ENCODE data around the gene TOMM20L.
"Not testable (repeated sequence)": the region's sequence is repeated elsewhere in the genome, so short reads cannot be mapped to it uniquely, and the experiment has no call there.

Gene TOMM20L

DNA sequence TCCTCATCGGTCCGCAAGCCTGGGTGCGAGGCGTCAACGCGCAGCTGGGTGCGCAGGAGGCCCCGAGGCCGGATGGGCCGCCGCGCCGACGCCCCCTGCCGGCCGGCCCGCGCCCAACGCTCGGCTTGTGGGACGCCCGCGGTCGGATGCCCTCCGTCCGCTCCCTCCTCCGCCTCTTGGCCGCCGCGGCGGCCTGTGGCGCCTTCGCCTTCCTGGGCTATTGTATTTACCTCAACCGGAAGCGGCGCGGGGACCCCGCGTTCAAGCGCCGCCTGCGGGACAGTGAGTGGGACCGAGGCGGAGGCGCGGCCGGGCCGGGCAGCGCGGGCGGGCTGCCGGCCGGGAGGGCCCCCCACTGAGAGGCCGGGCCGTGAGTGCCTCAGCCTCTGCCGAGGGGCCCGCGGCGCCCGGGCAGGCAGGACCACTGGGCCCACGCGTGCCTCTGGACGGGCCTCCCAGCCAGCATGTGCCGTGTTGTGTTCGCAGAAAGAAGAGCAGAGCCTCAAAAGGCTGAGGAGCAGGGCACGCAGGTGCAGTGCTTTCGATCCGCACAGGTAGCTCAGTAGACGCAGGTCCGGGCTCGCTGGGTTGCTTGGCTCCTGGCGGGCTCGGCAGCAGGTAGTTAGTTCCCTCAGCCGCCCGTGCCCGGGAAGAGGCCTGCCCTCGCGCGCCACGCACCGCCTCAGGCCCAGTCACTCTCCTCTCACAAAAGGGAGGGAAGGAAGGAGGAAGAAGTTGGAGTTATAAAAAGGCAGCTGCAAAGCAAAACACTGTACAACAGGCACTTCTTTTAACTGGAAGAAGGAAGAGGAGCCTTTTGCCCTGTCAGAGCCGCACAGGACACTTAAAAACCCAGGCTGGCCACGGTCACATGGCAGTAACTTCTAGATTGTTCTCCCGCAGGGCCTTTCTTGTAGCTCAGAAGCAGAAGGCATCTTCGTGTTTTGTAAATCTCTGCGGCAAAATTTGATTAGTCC is at the start of gene TOMM20L:
Gene TOMM20L, plus strand, starts transcription at position 119 of the 977 bp plus-strand sequence. Its CDS starts 28 bp downstream, at position 147.
- peak; percentile 80 for DNase-seq

DNA sequence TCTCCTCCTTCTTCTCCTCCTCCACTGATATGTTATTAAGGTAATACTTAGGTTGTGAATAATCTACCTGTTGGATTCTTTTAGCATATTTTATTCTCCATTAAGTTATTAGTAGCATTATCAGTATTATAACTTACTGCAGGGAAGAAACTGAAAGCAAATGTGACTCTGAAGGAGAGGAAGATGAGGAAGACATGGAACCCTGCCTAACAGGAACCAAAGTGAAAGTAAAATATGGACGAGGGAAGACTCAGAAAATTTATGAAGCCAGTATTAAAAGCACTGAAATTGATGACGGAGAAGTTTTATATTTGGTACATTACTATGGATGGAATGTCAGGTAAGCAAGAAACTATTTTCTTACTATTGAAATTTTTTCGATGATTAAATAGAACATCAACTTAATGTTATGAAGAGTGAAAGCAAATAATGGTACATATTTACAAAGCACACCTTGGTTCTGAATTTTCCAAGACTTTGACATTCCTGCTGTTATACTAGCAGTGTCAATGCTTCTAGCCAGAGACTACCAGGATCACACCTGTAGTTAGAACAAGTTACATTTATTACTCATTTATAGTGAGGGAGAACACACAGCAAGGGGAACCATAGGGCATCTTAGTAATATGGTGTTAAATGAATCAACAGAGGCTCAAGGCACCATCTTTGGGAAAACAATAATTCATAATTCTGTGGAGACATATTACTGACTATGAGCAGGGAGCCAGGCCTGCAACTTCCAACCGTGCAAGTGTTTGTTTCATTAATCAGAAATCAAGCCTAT is 42.0 kb upstream of the TOMM20L start:
- no peak for DNase-seq

DNA sequence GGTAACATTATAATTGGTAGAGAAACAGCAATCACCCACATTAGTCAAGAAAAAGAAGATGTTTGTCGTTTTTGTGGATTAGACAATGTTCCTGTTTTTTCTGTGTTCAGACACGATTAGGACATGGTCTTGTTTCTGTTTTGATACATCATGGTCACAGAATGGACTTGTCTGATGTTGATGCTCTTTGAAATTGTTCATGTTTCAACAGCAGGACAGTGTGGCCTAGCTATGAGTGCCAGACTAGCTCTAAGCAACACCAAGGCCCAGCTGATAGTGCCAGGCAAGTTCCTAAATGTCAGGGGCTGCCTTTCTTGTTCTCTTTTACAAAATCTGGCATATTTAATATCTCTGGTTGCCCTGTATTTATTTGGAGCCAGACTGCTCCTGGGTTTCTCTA is 40.9 kb upstream of the TOMM20L start:
- DNase-seq = no peak

DNA sequence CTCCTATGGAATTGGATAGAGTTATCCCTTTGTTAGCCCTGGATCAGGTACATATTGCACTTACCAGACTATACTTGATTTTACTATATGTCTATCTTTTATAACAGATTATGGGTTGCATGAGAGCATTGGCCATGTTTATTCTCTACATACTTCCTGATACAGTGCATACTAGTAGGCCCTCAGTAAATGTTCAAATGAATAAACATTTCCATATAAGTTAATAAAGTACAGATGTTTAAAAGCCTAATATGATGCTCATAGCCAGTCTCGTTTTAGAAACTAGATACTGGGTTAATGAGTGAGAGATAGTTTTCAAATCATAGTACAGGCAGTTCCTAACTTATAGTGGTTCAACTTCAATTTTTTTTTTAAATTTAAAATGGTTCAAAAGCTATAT is 39.5 kb upstream of the TOMM20L start:
- no peak for DNase-seq

DNA sequence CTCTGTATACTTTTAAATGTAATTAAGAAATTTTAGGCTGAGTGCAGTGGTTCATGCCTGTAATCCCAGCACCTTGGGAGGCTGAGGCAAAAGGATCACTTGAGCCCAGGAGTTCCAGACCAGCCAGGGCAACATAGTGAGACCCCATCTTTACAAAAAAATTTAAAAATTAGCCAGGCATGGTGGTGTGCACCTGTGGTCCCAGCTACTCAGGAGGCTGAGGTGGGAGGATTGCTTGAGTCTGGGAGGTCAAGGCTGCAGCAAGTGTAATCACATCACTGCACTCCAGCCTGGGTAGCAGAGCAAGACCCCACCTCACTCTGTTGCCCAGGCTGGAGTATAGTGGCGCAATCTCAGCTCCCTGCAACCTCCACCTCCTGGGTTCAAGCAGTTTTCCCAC is 33.5 kb upstream of the TOMM20L start:
- DNase-seq = not testable (repeated sequence)

DNA sequence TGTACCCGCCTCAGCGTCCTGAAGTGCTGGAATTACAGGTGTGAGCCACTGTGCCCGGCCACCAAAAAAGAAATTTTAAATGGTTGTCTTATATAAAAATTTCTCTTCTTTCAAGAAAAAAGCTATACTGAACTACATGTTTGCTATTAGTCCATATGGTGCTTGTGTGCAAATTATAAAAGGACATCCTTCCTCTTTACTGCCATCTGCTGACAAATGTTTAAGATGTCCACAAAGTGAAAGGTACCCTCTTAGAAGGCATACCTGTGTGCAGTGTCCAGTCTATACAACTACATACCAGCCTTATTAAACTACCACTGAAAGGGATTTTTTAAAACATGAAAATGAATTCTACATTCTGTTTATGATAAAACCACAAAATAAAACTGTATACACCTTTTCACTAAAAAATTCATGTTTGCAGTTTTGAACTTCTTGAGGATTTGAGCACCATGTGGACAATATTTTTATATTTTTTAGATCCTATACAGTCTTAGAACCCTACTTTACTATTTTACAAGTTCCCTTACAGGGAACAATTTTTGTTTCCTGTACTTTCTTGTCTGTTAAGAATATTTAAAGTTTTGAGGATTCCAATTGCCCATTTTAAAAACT is 32.8 kb upstream of the TOMM20L start:
- peak; percentile 19 for DNase-seq

DNA sequence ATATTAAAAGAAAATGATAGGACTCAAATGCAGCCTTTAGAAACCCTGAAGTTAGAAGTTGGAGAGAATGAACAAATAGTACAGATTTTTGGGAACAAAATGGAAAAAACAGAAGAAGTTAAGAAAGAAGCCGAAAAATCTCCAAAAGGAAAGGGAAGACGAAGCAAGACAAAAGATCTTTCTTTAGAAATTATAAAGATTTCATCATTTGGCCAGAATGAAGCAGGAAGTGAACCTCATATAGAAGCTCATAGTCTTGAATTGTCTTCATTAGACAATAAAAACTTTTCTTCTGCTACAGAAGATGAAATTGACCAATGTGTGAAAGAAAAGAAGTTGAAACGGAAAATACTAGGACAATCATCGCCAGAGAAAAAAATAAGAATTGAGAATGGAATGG is 31.4 kb upstream of the TOMM20L start:
- no peak for DNase-seq

DNA sequence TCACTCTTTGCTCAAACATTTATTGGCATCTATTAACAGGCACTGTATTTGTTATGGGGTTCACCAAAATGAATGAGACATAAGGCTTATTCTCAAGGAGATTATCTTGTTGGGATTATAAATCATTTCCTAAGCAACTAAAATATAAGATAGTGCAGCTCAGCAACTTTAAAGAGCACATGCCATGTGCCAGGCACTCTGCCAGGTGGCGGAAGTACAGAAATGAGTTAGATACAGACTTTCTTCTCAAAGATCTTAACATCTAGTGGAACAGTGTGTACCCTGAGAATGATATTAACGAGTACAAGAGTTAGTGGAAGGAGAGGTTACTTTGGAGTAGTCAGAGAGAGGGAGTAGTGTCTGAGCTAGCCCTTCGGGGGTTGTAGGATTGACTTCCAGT is 28.4 kb upstream of the TOMM20L start:
- DNase-seq = no peak

DNA sequence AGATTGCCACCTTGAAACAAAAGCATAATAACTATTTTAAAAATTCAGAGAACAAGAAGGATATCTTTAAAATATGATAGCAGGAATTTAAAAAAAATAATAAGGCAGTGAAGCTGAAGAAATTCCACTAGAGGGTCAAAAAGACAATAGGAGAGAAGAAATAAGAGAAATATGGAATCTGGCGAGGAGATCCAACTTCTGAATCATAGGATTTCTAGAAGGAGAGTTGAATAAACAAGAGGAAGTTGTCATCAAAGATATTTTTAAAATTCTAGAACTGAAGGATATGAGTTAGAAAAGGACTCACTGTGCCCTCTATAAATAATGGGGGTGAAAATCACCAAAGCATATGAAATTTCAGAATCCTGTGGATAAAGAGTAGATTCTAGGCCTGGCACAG is 26.8 kb upstream of the TOMM20L start:
- DNase-seq = no peak

DNA sequence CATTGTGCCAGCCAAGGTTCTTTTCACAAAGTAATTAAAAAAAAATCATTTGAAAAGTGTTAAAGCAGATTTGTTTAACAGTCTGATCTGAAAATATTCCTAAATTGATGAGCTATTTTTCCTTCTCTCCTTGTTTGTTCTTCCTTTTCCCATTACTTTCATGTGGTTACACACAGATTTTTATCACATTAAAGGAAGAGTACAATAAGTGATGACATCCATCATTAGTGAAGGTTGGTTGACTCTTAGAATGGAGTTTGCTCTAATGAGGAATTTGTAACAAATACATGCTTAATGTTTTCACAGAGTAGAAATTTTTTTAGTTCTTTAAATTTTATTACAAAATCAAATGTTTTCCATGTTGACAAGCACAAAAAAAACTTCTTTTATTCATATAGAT is 18.9 kb upstream of the TOMM20L start:
- no peak for DNase-seq

DNA sequence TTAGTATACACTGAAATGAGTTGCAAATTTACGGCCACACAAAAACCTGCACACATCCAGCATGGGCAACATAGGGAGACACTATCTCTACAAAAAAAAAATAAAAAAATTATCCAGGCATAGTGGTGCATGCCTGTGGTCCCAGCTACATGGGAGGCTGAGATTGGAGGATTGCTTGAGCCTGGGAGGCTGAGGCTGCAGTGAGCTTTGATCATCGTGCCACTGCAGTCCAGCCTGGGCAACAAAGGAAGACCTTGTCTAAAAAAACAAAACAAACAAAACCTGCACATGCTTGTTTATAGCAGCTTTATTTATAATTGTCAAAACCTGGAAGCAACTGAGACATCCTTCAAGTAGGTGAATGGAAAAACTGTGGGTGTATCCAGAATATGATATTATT is 4.9 kb upstream of the TOMM20L start:
- no peak for DNase-seq

DNA sequence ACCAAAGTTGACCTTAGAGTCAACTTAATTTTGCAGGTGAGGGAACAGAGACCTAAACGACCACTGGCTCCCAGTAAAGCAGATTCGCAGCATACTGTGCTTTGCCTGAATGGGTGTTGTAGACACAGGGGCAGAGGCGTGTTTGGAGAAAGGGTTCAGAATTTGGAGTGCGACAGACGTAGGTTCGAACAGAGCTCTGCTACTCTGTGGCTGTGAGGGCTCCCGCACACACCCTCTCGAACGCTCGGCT is 243 bp upstream of the TOMM20L start:
- no peak for DNase-seq

DNA sequence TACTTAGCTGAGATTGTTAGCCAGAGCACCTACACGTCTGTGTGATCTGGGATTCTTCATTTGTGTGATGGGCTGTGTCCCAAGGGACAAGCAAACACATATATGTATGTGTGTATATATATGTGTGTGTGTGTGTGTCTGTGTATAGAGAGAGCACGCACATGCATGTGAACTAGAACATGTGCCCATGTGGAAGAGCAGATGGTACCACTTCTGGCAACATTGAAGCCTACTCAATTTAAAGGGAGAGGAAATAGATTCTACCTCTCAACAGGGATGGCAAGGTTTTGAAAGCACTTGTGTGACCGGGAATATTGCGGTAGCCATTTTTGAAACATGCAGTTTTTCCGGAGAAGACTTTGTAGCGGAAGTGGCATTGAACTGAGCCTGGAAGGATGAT is 1.4 kb downstream of the TOMM20L start:
- no peak for DNase-seq

DNA sequence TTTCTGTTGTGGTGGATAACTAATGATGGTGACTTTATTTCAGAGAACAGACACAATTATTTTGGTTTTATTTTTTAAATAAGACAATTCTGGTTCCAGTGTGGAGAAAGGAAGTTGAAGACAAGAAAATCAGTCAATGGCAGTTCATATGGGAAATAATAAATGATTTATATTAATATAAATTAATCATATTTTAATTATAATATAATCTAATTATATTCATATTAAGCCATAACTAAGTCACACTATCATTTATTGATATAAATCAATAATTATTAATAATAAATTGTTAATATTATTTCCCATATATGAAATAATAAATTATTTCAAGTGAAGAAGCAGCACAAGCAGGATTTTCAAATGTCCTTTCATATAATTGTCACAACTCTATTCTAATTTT is 2.8 kb downstream of the TOMM20L start:
- no peak for DNase-seq

DNA sequence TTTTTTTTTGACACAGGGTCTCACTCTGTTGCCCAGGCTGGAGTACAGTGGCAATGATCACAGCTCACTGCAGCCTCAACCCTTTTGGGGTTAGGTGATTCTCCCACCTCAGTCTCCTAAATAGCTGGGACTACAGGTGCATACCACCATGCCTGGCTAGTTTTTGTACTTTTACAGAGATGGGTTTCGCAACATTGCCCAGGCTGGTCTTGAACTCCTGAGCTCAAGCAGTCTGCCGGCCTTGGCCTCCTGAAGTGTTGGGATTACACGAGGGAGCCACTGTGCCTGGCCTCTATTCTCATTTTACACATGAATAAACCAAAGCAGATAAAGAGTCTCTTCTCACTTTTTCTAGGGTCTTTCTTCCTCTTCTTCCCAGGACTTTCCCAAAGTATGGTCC is 3.2 kb downstream of the TOMM20L start:
- DNase-seq = no peak

DNA sequence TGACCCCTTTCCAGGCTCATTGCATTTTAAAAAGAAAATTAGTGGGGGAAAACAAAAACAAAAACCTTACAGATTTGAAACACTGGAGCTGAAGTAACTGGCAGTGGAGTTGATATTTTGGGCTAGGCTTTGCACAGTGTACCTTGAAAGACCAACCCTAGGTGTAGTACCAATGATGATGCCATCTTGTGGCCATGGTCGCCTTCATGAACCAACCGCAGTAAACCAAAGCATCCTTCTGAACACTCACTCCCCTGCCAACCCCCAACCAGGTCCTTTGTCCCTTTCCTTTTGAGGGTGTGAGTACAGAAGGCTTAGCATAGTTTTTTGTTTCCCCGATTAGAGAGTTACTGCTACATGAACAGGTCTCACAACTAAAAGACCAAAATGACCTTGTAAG is 5.9 kb downstream of the TOMM20L start:
- no peak for DNase-seq

DNA sequence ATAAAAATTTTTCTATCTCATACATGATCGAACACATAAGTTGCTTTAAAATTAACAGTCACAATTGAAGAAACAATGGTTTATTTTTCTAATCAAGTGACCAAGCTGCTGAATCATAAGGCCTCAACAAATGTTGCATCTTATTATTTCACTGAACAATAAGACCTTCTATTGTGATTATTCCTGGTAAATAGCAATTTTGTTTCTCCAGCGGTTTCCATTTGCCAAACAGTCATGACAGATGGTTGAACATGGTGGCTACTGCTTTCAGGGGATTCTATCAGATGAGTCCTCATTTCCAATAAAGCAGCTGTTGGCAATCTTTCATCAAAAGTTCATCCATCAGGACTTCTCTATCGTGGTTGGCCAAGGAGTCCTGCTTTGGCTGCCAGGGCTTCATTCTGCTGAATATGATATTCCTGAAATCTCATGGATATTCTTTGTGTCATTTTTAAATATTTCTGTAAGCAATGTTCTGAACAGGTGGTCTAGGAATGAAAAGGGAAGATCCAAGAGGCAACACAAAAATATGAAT is 13.0 kb downstream of the TOMM20L start:
- DNase-seq = no peak

DNA sequence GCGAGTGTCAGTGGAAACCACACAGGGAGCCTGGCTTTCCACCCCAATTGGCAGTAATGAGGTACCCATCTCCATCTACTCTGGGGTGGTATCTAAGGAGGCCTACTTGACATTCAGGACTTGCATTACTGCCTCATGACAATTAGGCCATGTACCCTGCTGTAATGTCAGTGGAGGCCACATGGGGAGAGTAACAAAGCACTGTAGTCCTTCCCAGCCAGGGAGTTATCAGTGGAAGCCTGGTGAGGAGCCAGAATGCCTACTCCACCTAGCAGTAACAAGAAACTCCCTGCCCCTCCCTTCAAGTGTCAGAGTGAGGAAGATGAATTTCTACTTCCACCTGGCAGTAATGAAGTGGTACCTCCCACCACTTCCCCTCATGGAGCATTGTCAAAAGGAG is 19.1 kb downstream of the TOMM20L start:
- DNase-seq = no peak

DNA sequence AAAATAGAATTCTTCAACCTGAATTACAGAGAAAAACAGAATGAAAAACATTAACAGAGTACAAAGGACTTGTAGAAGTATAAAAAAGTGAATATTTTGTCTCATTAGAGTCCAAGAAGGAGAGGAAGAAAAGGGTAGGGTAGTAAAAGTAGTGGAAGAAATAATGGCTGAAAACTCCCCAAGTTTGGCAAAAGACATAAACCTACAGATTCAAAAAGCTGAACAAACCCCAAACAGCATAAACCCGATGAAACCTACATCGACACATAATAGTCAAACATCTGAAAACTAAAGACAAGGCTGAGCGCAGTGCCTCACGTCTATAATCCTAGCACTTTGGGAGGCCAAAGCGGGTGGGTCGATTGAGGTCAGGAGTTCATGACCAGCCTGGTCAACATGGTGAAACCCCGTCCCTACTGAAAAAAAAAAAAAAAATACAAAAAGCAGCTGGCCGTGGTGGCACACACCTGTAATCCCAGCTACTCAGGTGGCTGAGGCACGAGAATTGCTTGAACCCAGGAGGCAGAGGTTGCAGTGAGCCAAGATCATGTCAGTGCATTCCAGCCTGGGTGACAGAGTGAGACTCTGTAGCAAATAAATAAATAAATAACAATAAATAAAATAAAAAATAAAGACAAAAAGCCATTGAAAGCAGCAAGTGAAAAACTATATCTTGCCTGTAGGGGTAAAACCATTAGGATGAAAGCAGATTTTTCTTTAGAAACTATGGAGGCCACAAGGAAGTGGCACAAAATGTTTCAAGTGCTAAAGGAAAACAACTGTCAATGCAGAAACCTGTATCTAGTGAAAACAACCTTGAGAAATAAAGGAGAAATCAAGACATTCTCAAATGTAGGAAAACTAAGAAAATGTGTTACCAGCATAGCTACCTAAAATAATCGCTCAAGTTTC is 20.2 kb downstream of the TOMM20L start:
- no peak for DNase-seq

DNA sequence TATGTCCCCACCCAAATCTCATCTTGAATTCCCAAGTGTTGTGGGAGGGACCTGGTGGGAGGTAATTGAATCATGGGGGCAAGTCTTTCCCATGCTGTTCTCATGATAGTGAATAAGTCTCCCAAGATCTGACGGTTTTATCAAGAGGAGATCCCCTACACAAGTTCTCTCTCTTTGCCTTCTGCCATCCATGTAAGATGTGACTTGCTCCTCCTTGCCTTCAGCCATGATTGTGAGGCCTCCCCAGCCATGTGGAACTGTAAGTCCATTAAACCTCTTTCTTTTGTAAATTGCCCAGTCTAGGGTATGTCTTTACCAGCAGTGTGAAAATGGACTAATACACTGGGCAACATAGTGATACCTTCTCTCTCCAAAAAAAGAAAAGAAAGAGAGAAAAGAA is 21.2 kb downstream of the TOMM20L start:
- DNase-seq = not testable (repeated sequence)

DNA sequence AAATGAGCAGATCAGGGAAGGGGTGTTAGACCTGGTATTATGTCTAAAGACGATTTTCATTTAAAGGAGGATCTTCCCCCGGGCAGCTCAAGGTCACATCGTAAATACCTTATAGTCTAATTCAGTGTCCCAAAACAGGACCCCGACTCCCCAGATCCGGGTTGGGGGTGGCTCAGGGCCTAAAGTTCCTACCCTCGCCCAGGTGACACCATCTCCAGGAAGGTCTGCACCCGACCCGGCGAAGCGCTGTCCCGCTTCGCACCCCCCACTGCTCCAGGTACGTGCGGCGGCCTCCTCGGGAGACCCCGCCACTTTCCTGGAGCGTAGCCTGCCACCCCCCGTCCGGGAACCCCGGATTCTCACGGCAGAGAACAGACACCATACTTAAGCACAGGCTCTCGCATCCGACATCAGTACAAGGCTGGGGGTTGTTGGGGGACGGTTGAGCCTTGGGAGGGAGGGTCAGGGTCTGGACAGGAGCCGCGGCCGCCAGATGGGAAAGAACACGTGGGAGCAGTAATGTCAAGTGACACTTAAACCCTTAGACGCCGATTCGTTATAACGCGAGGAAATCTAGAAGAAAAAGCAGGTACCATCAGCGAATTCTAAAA is 31.0 kb downstream of the TOMM20L start:
- DNase-seq = peak; percentile 74

Measured in EL (cell line).